ENCODE data around the gene ASMT.
A peak's percentile ranks its signal among the peaks of the same experiment; 100 is the strongest.

ASMT gene

GRCh38 chrX:1587161-1587560, 27.7 kb upstream of the ASMT start:
- H3K27me3 ChIP-seq (ENCODE audit: insufficient read depth, low read depth) = no peaks in the 10 kb centered on the region
- no peak overlapping the region for H3K27ac ChIP-seq
- no peaks in the 10 kb centered on the region for H3K36me3 ChIP-seq (ENCODE audit: insufficient read depth)
- H3K4me2 ChIP-seq = no peak overlapping the region
- no peak overlapping the region for H3K4me3 ChIP-seq (IDR thresholded peaks at IDR 0.05; ENCODE audit: insufficient read depth, low read depth, low read length)
- no peak for TF ChIP-seq CTCF (conservative IDR thresholded peaks at IDR 0.05; ENCODE audit: low read depth, low read length)
- H2AFZ ChIP-seq (ENCODE audit: low read depth) = no peak overlapping the region
- peaks cover 3% of the 10 kb centered on the region; the same call in 1 of the 2 replicates for H3K79me2 ChIP-seq (ENCODE audit: insufficient read depth, low read depth)
- no peak overlapping the region for H3K9ac ChIP-seq
- H3K4me1 ChIP-seq (ENCODE audit: low read depth, poor library complexity, severe bottlenecking) = peaks cover 38% of the 10 kb centered on the region
- H4K20me1 ChIP-seq (ENCODE audit: insufficient read depth) = no peaks in the 10 kb centered on the region

- H3K27ac ChIP-seq = no peak overlapping the region
- no peaks in the 10 kb centered on the region for H3K27me3 ChIP-seq (ENCODE audit: insufficient read depth, low read depth)
- no peak for TF ChIP-seq CTCF (conservative IDR thresholded peaks at IDR 0.05; ENCODE audit: low read depth, low read length)
- H4K20me1 ChIP-seq (ENCODE audit: insufficient read depth) = no peaks in the 10 kb centered on the region
- H2AFZ ChIP-seq (ENCODE audit: low read depth) = no peak overlapping the region
- H3K4me3 ChIP-seq (IDR thresholded peaks at IDR 0.05; ENCODE audit: insufficient read depth, low read depth, low read length) = no peak overlapping the region
- H3K36me3 ChIP-seq (ENCODE audit: insufficient read depth) = no peaks in the 10 kb centered on the region
- peaks cover 18% of the 10 kb centered on the region for H3K4me1 ChIP-seq (ENCODE audit: low read depth, poor library complexity, severe bottlenecking)
- H3K79me2 ChIP-seq (ENCODE audit: insufficient read depth, low read depth) = peaks cover 25% of the 10 kb centered on the region
- no peak overlapping the region for H3K9ac ChIP-seq
- H3K4me2 ChIP-seq = no peak overlapping the region
These were observed 25.3 kb upstream of the ASMT start for GRCh38 chrX:1589356-1590130.

GRCh38 chrX:1591102-1591862, 23.6 kb upstream of the ASMT start, which contains the start of gene AKAP17A:
AKAP17A (plus strand) TSS chrX:1591604; CDS start chrX:1593463, 1,859 bp downstream.
- no peaks in the 10 kb centered on the region for H3K27me3 ChIP-seq (ENCODE audit: insufficient read depth, low read depth)
- H3K4me3 ChIP-seq (IDR thresholded peaks at IDR 0.05; ENCODE audit: insufficient read depth, low read depth, low read length) = no peak within 1 kb of the TSS
- H3K4me1 ChIP-seq (ENCODE audit: low read depth, poor library complexity, severe bottlenecking) = peaks cover 10% of the 10 kb centered on the region
- TF ChIP-seq CTCF (conservative IDR thresholded peaks at IDR 0.05; ENCODE audit: low read depth, low read length) = no peak
- H4K20me1 ChIP-seq (ENCODE audit: insufficient read depth) = no peaks in the 10 kb centered on the region
- peak within 1 kb of the TSS; percentile 63; the same call in 1 of the 2 replicates for H3K4me2 ChIP-seq
- H3K9ac ChIP-seq = peak within 1 kb of the TSS; percentile 61
- no peak within 1 kb of the TSS for H2AFZ ChIP-seq (ENCODE audit: low read depth)
- H3K36me3 ChIP-seq (ENCODE audit: insufficient read depth) = no peaks in the 10 kb centered on the region; the same call in 1 of the 2 replicates
- peaks cover 25% of the 10 kb centered on the region for H3K79me2 ChIP-seq (ENCODE audit: insufficient read depth, low read depth)
- H3K27ac ChIP-seq = no peak within 1 kb of the TSS

- H3K4me3 ChIP-seq (IDR thresholded peaks at IDR 0.05; ENCODE audit: insufficient read depth, low read depth, low read length) = no peak overlapping the region
- no peak overlapping the region for H3K27ac ChIP-seq
- H3K36me3 ChIP-seq (ENCODE audit: insufficient read depth) = no peaks in the 10 kb centered on the region; the same call in 1 of the 2 replicates
- no peak overlapping the region for H2AFZ ChIP-seq (ENCODE audit: low read depth)
- peak overlapping the region; percentile 61 for H3K9ac ChIP-seq
- H3K79me2 ChIP-seq (ENCODE audit: insufficient read depth, low read depth) = peaks cover 25% of the 10 kb centered on the region
- H4K20me1 ChIP-seq (ENCODE audit: insufficient read depth) = no peaks in the 10 kb centered on the region
- H3K4me2 ChIP-seq = peak overlapping the region; percentile 63; the same call in 1 of the 2 replicates
- H3K4me1 ChIP-seq (ENCODE audit: low read depth, poor library complexity, severe bottlenecking) = peaks cover 6% of the 10 kb centered on the region
- no peaks in the 10 kb centered on the region for H3K27me3 ChIP-seq (ENCODE audit: insufficient read depth, low read depth)
- no peak for TF ChIP-seq CTCF (conservative IDR thresholded peaks at IDR 0.05; ENCODE audit: low read depth, low read length)
These were observed 22.9 kb upstream of the ASMT start for GRCh38 chrX:1591863-1592469.

Data from KMS-11 (cell line).